K562 (cell line): ENCODE measurements around the gene WDPCP. TPM values are rescaled to one million over a fixed set of nuclear protein-coding genes. Genes with fewer than 3 reads are reported as not detected.
A peak's percentile ranks its signal among the peaks of the same experiment; 100 is the strongest.

Experiments
- ATAC-seq: fragments of 200-7000 bp; cut with Tn5 transposase; 3 replicates; pipeline ENCODE4 v1.9.1; 2020; ENCODE audit warnings: moderate library complexity
- BruUV-seq: library from RNA; stranded (reverse); fragments of 400-500 nt; replicated peaks from 2 replicates; lab custom pipeline; 2021; lab: Mats Ljungman, UMichigan
- CTCF ChIA-PET: fragments of 300-600 bp; formaldehyde crosslinking; extraction: SDS; loops from one replicate; lab custom pipeline; 2021; ENCODE audit warnings: low intra/inter-chr PET ratio; lab: Yijun Ruan, JAX
- POLR2A ChIA-PET: fragments of 300-600, 350-650 bp; sonication (Branson Sonifier 250); formaldehyde crosslinking; extraction: SDS; loops from one replicate; lab custom pipeline; 2021; ENCODE audit warnings: antibody characterized with exemption, inconsistent platforms; lab: Yijun Ruan, JAX
- DNase-seq, 4 experiments: peaks; one replicate each; pipeline versions ENCODE4 v3.0.0 to v3.0.0-alpha.2; 2011 to 2018; ENCODE audit warnings: low spot score in 3 of 4, mixed read lengths in 3 of 4; ENCODE audit errors: extremely low read depth in 1 of 4
- FAIRE-seq: peaks from 2 replicates; lab custom pipeline; 2011; peaks lifted over from hg19 to GRCh38; lab: Jason Lieb, UNC
- H2AFZ ChIP-seq: 2 replicates; pipeline ENCODE4 v1.6.0; 2011; ENCODE audit warnings: low read depth, low read length, control low read depth, inconsistent platforms
- H3K27ac ChIP-seq: fragments of 200-600 bp; 3 replicates; pipeline ENCODE4 v1.8.0; 2011; ENCODE audit warnings: low read depth, mild to moderate bottlenecking, control low read depth, inconsistent platforms, low read length, moderate library complexity, mixed read lengths; ENCODE audit errors: extremely low read depth
- H3K27me3 ChIP-seq, 2 experiments: fragments of 300-600 bp in 1 of 2; 2 replicates in 1 of 2; 3 replicates in 1 of 2; pipeline versions ENCODE4 v1.6.0 to v1.8.0; 2011; ENCODE audit warnings: inconsistent platforms in 2 of 2, low read length in 2 of 2, mild to moderate bottlenecking in 1 of 2, mixed read lengths in 1 of 2, moderate library complexity in 1 of 2; ENCODE audit not compliant: control insufficient read depth in 2 of 2, insufficient read depth in 2 of 2
- H3K36me3 ChIP-seq: fragments of 300-600 bp; 3 replicates; pipeline ENCODE4 v1.8.0; 2011; ENCODE audit warnings: mild to moderate bottlenecking, low read length, inconsistent platforms; ENCODE audit not compliant: control insufficient read depth, insufficient read depth
- H3K4me1 ChIP-seq, 2 experiments: fragments of 200-600 bp in 1 of 2; replicated peaks in 1 of 2; 2 replicates in 1 of 2; 3 replicates in 1 of 2; pipeline versions ENCODE4 v1.5.1 to v1.8.0; 2011; ENCODE audit warnings: inconsistent platforms in 2 of 2, low read length in 2 of 2, mild to moderate bottlenecking in 1 of 2, mixed read lengths in 1 of 2, moderate library complexity in 1 of 2; ENCODE audit not compliant: control insufficient read depth in 2 of 2, insufficient read depth in 2 of 2
- H3K4me2 ChIP-seq: 2 replicates; pipeline ENCODE4 v1.6.1; 2011; ENCODE audit warnings: low read length, control low read depth, inconsistent platforms, mixed read lengths; ENCODE audit not compliant: insufficient read depth
- H3K4me3 ChIP-seq: fragments of 200-600 bp; sonication (generic), shearing (Covaris generic); 2 replicates; pipeline ENCODE4 v1.5.1; 2016; ENCODE audit warnings: control low read depth, inconsistent platforms
- H3K79me2 ChIP-seq: fragments of 200-600 bp; 3 replicates; pipeline ENCODE4 v1.8.0; 2011; ENCODE audit warnings: low read length, inconsistent platforms; ENCODE audit not compliant: control insufficient read depth, insufficient read depth
- H3K9ac ChIP-seq, 2 experiments: 2 replicates each; pipeline versions ENCODE4 v1.6.0 to v1.6.1; 2011; ENCODE audit warnings: low read depth in 2 of 2, low read length in 2 of 2, control low read depth in 1 of 2, inconsistent platforms in 1 of 2, mild to moderate bottlenecking in 1 of 2, mixed read lengths in 1 of 2; ENCODE audit not compliant: insufficient read depth in 1 of 2
- H3K9me1 ChIP-seq: one replicate; pipeline ENCODE4 v1.6.0; 2011; ENCODE audit warnings: inconsistent platforms, mild to moderate bottlenecking, low read length, moderate library complexity; ENCODE audit not compliant: control insufficient read depth, insufficient read depth
- H3K9me3 ChIP-seq: replicated peaks from 2 replicates; pipeline ENCODE4 v1.5.1; 2011; ENCODE audit warnings: low read depth, low read length, inconsistent platforms; ENCODE audit not compliant: control insufficient read depth, insufficient read depth
- H4K20me1 ChIP-seq: replicated peaks from 2 replicates; pipeline ENCODE4 v1.6.1; 2011; ENCODE audit warnings: low read length, inconsistent platforms, mixed read lengths; ENCODE audit not compliant: control insufficient read depth, insufficient read depth
- ASH1L ChIP-seq: fragments of 450-650 bp; IDR thresholded peaks from 2 replicates; pipeline ENCODE4 v1.6.1; 2018; ENCODE audit warnings: borderline replicate concordance, mild to moderate bottlenecking, low read depth; ENCODE audit not compliant: partially characterized antibody
- BACH1 ChIP-seq: fragments of 200-800 bp; sonication (Bioruptor generic); IDR thresholded peaks from 2 replicates; pipeline ENCODE4 v1.6.1; 2016; ENCODE audit warnings: missing genetic modification characterization, missing compliant biosample characterization
- CEBPB ChIP-seq: fragments of 450-650 bp; IDR thresholded peaks from 2 replicates; pipeline ENCODE4 v1.6.1; 2016; ENCODE audit warnings: missing genetic modification characterization, missing compliant biosample characterization
- FOXA1 ChIP-seq: fragments of 450-650 bp; IDR thresholded peaks from 2 replicates; pipeline ENCODE4 v1.6.1; 2016; ENCODE audit warnings: mild to moderate bottlenecking, borderline replicate concordance
- ZNF23 ChIP-seq: fragments of 250-450 bp; sonication (Bioruptor Pico); IDR thresholded peaks from 2 replicates; pipeline ENCODE4 v1.4.0; 2020; ENCODE audit warnings: mild to moderate bottlenecking
- WGBS: fragments of 100-300 bp; shearing (Covaris generic); methylation state at CpG from one replicate; pipeline ENCODE4 v1.1.6; 2016; ENCODE audit warnings: low coverage, mixed read lengths; ENCODE audit not compliant: insufficient coverage; ENCODE audit errors: missing lambda C conversion rate; 5-methylcytosine and 5-hydroxymethylcytosine counted together
- in situ Hi-C: fragments of 300-500 bp; cut with MboI; formaldehyde crosslinking; loops from 4 replicates; pipeline ENCODE4 v1.15.0; 2018; ENCODE audit warnings: inconsistent platforms, mixed read lengths
- intact Hi-C: fragments of 100-400 bp; cut with micrococcal nuclease; formaldehyde crosslinking; loops from 2 replicates; pipeline ENCODE4 v1.14.2; 2022
- polyA plus RNA-seq, 8 experiments: library from polyadenylated mRNA; depleted of rRNA in 4 of 8; stranded (reverse) in 5 of 8; unstranded in 3 of 8; fragments of >200 nt; fragmentation: Nextera tagmentation in 2 of 8; fragmentation: Illumina TruSeq in 1 of 8; extraction: Ambion mirVana in 2 of 8; extraction: Trizol in 1 of 8; gene quantifications; 2 replicates each; pipeline versions ENCODE4 v1.2.1 to v1.2.3, GENCODE V29; 2011 to 2014; ENCODE audit warnings: inconsistent platforms in 1 of 8, missing spikeins in 1 of 8
- total RNA-seq, 7 experiments: library from RNA; depleted of rRNA in 6 of 7; stranded (reverse); fragments of >200 nt in 6 of 7; fragmentation: Illumina TruSeq in 2 of 7; extraction: Trizol in 2 of 7; gene quantifications; 2 replicates each; pipeline versions ENCODE4 v1.2.1 to v1.2.3, GENCODE V29; 2011 to 2021; ENCODE audit warnings: low replicate concordance in 1 of 7

Gene WDPCP
- total and polyA plus RNA-seq, 9 of the 15 experiments (the other 6 are each of a cell fraction or from before 2014, with no cell fraction given), result 1.4 to 6.4 (median 5.5) TPM

DNA sequence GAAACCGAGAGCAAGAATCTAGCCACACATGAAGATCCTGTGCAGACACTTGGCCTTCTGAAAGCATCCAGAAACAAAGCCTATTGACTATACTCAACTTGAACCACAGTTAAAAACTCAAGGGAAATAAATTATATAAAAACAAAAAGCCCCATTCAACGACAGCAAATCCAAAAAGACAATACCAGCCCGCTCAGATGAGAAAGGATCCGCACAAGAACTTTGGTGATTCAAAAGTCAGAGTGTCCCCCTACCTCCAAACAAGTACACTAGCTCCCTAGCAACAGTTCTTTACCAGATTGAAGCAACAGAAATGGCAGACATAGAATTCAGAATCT lies 163.2 kb downstream of the WDPCP start:
- Histone ChIP-seq H3K4me3 (no peak overlapping the region), H2AFZ (peak overlapping the region; percentile 92; the same call in 1 of the 2 replicates), H3K27ac (no peak overlapping the region), H3K4me1 (peaks cover 2 to 5% of the 10 kb centered on the region in 2 experiments; a peak in 1 of 5 replicates), H3K27me3 (no peaks in the 10 kb centered on the region), H3K4me2 (no peak overlapping the region), H3K9ac (no peak overlapping the region), H3K36me3 (no peaks in the 10 kb centered on the region), H3K9me1 (no peaks in the 10 kb centered on the region), H3K9me3 (no peaks in the 10 kb centered on the region), H4K20me1 (no peaks in the 10 kb centered on the region), H3K79me2 (no peaks in the 10 kb centered on the region)
- intact Hi-C loops (loop anchor here (2.0 to 10.0 kb wide), 2 partner anchors 350 to 638 kb away; no protein-coding TSS in a partner anchor), in situ Hi-C loops (no loop called here)
- FAIRE-seq (no peak), DNase-seq (no peak), ATAC-seq (no peak)
- POLR2A ChIA-PET, result interaction anchor here (0.8 to 1.4 kb wide), 2 partner anchors 47 to 56 kb away, joined by 3 to 4 read pairs; no protein-coding TSS in a partner anchor
- TF ChIP-seq FOXA1 (no peak), CEBPB (tag) (0 out of 2 replicates have a peak, but pooled peaks have one; percentile 22), ASH1L (peak; percentile 11), BACH1 (tag) (no peak), ZNF23 (no peak)
- CTCF ChIA-PET, result no interaction called here
- BruUV-seq, result no TSS peak
- WGBS, result 71% methylated on average over 4 of the region's 4 CpGs
